HUES6 (cell line): ENCODE results near the gene POC5.

Source experiments
- H3K27ac ChIP-seq: 2 replicates; pipeline ENCODE4 v1.7.0; 2013; ENCODE audit warnings: low read depth, mild to moderate bottlenecking, low read length, inconsistent platforms
- H3K27me3 ChIP-seq: 2 replicates; pipeline ENCODE4 v1.6.1; 2013; ENCODE audit warnings: low read length; ENCODE audit not compliant: control insufficient read depth, insufficient read depth
- H3K36me3 ChIP-seq: 2 replicates; pipeline ENCODE4 v1.6.1; 2013; ENCODE audit warnings: low read length; ENCODE audit not compliant: control insufficient read depth, insufficient read depth
- H3K4me1 ChIP-seq: 2 replicates; pipeline ENCODE4 v1.6.1; 2013; ENCODE audit warnings: low read length; ENCODE audit not compliant: control insufficient read depth, insufficient read depth
- H3K4me3 ChIP-seq: 2 replicates; pipeline ENCODE4 v1.5.1; 2013; ENCODE audit warnings: low read depth, low read length
- H3K9ac ChIP-seq: one replicate; pipeline ENCODE4 v1.6.1; 2013; ENCODE audit warnings: mild to moderate bottlenecking, low read length
- H3K9me3 ChIP-seq: 2 replicates; pipeline ENCODE4 v1.6.1; 2013; ENCODE audit warnings: low read depth, low read length; ENCODE audit not compliant: control insufficient read depth, insufficient read depth

The POC5 gene

DNA sequence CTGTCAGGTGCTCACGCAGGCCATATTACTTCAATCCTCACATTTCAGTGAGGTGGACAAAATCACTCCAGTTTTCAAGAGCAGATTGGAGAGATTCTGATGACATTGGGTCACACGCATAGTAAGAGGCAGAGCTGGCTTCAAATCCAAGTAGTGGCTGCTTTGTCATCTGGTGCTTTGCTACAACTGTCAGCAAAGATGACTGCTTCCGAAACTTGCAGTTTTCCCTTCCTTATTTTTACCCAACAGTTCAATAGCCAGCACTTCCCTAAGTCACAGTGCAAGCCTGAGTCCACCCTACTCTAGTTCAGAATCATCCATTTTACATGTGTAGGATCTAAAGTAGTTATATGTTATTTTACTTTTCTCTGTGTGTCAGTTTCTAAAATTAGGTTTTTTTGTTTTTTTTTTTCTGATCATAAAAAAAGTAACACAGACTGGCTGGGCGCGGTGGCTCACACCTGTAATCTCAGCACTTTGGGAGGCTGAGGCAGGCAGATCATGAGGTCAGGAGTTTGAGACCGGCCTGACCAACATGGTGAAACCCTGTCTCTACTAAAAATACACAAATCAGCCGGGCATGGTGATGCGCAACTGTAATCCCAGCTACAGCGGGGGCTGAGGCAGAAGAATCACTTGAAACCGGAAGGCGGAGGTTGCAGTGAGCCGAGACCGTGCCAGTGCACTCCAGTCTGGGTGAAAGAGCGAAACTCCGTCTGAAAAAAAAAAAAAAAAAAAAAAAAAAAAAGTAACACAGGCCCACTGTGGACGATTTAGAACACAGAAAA lies 56.4 kb downstream of the POC5 start:
- no peak overlapping the region for H3K4me3 ChIP-seq
- H3K27me3 ChIP-seq = no peaks in the 10 kb centered on the region
- no peak overlapping the region for H3K27ac ChIP-seq
- H3K4me1 ChIP-seq = peaks cover 20% of the 10 kb centered on the region; the same call in 1 of the 2 replicates
- H3K9ac ChIP-seq = no peak overlapping the region
- no peaks in the 10 kb centered on the region for H3K36me3 ChIP-seq
- H3K9me3 ChIP-seq = no peaks in the 10 kb centered on the region

DNA sequence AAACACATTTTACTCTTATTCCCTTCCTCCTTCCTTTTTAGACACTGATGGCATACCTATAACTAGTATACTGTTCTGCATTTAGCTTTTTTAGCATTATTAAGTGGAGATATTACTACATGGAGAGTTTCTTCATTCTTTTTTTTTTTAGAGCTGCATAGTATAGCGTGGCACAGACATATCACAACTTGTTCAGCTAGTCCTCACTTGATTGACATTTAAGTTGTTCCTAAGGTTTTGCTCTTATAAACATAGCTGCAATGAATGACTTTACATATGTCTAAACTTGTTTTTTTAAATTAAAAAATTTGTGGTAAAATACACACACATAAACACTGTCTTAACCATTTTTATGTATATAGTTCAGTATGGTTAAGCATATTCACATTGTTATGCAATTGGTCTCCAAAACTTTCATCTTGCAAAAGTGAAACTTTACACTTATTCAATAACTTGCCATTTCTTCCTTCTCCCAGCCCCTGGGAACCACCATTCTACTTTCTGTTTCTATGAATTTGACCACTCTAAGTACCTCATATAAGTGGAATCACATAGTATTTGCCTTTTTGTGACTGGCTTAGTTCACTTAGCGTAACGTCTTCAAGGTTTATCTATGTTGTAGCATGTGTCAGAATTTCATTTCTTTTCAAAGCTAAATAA lies 57.3 kb downstream of the POC5 start:
- Histone ChIP-seq H3K9me3 (no peaks in the 10 kb centered on the region), H3K9ac (no peak overlapping the region), H3K4me1 (peaks cover 28% of the 10 kb centered on the region; the same call in 1 of the 2 replicates), H3K36me3 (no peaks in the 10 kb centered on the region), H3K4me3 (no peak overlapping the region), H3K27ac (no peak overlapping the region), H3K27me3 (no peaks in the 10 kb centered on the region)

DNA sequence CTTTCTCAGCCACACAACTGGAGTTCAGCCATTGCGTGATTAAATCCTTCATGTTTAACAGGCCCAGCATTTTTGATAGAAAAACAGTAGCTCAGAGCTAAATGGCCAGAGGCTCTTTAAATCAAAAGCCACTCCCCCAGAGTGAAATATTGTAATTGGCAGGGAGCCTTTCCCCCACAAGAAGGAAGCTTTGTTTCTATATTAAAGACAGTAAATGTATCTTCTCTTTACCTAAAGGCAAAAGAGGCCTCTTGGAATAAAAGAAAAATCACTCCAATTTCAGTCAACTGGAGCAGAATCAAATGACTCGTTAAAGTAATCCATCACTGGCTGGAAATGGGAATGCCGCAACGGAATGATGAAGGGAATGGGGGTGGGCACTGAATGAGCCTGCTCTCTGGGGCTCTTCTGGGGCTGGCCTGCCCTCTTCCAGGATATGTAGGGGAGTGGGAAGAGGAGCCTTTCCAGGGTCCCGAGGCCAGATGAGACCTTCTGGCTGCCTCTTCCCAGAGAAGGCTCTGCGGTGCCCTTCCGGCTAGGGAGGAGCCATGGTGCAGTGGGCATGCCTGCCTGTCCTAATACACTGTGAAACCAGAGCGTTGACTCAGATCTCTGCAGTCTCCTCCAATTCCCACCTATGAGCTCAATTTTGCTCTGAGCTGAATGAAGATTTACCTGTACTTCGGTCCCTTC lies 60.8 kb downstream of the POC5 start:
- Histone ChIP-seq H3K4me3 (no peak overlapping the region), H3K9ac (no peak overlapping the region), H3K27me3 (no peaks in the 10 kb centered on the region), H3K27ac (no peak overlapping the region), H3K36me3 (no peaks in the 10 kb centered on the region), H3K9me3 (no peaks in the 10 kb centered on the region), H3K4me1 (peaks cover 22% of the 10 kb centered on the region; the same call in 1 of the 2 replicates)

DNA sequence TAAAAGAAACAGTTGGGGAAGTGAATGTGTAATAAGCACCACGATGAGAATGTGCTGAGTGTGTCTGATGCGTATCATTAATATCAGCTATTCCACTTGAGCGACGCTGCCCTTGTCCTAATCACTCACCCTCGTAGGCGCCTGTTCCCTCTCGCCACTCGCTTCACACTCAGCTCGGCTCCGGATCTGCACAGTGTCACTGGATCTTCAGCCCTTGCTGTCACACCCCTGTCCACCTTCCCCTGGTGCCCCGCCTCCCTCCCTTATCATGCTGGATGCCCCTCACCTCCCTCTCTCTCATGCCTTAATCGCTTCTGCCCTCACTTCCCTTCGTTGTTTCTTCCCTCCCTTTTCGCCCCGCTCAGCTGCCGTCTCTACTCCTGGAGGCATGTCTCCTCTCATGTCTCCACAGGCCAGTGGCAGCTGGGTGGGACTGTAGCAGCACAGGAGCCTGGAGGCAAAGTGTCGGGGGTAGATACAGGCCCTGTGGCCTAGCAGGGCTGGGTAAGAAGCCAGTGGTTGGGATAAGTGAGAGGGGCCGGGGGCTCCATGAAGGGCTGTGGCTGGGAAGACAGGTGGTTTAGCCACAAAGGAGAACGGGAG lies 62.4 kb downstream of the POC5 start:
- no peak overlapping the region for H3K27ac ChIP-seq
- no peaks in the 10 kb centered on the region for H3K36me3 ChIP-seq
- no peaks in the 10 kb centered on the region for H3K9me3 ChIP-seq
- H3K4me3 ChIP-seq = no peak overlapping the region
- peaks cover 20% of the 10 kb centered on the region; the same call in 1 of the 2 replicates for H3K4me1 ChIP-seq
- H3K27me3 ChIP-seq = no peaks in the 10 kb centered on the region
- H3K9ac ChIP-seq = no peak overlapping the region

DNA sequence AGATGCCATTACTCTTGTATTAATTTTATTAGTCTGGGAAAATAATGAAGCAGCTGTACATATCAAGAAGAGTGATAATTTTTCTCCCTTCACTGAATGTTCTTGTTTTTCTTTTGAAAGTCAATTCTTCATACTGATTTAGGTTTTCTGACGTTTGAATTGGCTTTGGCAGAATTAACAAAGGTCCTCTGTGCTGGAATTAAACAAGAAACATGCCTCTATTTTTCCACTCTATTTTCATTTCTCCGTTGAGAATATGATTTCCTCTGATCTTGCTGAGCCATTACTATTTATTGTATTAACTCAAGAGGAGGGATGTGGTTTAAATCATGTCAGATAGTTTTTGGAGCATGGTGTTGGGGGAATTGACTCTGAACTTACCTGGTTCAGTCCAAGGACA lies 63.7 kb downstream of the POC5 start:
- Histone ChIP-seq H3K9me3 (no peaks in the 10 kb centered on the region), H3K36me3 (no peaks in the 10 kb centered on the region), H3K27ac (no peak overlapping the region), H3K27me3 (no peaks in the 10 kb centered on the region), H3K9ac (no peak overlapping the region), H3K4me3 (no peak overlapping the region), H3K4me1 (peaks cover 20% of the 10 kb centered on the region; the same call in 1 of the 2 replicates)

DNA sequence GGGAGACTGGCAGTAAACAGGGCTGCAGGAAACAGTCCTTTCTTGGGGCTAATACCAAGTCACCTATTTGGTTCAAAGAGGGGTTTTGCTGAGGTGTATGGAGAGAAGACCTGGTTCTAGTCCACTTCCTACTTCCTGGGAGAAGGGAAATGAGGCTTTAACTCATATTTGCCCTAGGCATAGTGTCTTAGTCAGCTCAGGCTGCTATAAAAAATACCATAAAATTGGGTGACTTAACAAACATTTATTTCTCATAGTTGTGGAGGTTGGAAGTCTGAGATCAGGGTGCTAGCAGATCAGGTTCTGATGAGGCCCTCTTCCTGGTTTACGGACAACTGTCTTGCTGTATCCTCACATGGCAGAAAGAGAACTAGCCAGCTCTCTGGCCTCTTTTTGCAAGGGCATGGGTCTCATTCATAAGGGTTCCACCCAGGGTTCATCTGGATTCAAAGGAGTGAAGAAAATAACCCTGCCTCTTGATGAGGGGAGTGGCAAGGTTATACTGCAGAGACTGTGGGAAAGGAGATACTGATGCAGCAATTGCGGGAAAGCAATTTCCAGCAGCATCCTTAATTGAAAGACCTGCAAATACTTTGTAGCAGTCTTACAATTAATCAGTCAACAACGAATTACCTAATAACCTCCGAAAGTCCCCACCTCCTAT lies 65.5 kb downstream of the POC5 start:
- H3K4me1 ChIP-seq = peaks cover 18% of the 10 kb centered on the region; the same call in 1 of the 2 replicates
- H3K27ac ChIP-seq = no peak overlapping the region
- H3K9me3 ChIP-seq = no peaks in the 10 kb centered on the region
- H3K27me3 ChIP-seq = no peaks in the 10 kb centered on the region
- no peak overlapping the region for H3K4me3 ChIP-seq
- H3K36me3 ChIP-seq = no peaks in the 10 kb centered on the region
- H3K9ac ChIP-seq = no peak overlapping the region

DNA sequence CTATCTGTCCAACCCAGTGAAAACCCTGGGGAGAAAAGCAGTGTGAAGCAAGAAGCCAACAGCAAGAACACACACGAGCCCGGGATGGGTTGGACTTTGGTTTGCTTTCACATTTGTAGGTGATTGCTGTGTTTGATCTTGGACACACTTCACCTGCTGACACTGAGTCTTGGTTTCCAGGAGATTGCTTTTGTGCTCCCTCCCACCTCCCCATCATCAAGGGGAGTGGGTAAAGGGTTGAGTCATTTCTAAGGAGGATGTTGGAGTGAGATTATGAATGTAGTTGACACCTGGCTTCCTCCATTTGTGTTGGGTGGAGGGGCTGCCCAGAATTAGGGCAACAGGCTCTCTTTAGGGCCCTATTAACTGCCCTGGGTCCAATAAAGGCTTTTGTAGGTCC lies 68.5 kb downstream of the POC5 start:
- H3K9me3 ChIP-seq = no peaks in the 10 kb centered on the region
- no peak overlapping the region for H3K27ac ChIP-seq
- H3K4me3 ChIP-seq = no peak overlapping the region
- H3K4me1 ChIP-seq = no peaks in the 10 kb centered on the region
- no peaks in the 10 kb centered on the region for H3K36me3 ChIP-seq
- no peak overlapping the region for H3K9ac ChIP-seq
- H3K27me3 ChIP-seq = no peaks in the 10 kb centered on the region

DNA sequence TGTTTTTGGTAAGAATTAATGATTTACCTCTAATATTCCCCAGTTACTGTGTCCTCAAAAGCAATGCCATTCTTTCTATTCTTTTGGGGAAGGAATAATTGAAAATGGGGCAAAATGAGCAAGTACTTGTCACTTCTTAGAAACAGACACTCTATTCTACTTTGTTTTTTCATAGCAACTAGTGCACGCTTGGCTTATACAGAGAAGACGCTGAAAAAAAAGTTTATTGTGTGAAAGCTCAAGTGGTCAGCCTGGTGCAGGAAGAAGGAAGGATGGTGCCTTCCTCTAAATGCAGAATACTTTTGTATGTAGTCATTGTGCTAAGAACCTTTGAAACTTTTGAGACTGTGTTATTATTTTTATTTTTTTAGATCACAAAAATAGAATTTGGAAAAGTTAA lies 76.4 kb downstream of the POC5 start:
- H3K27me3 ChIP-seq = no peaks in the 10 kb centered on the region
- H3K9ac ChIP-seq = no peak overlapping the region
- no peaks in the 10 kb centered on the region for H3K9me3 ChIP-seq
- no peaks in the 10 kb centered on the region for H3K4me1 ChIP-seq
- H3K27ac ChIP-seq = no peak overlapping the region
- no peaks in the 10 kb centered on the region for H3K36me3 ChIP-seq
- no peak overlapping the region for H3K4me3 ChIP-seq

DNA sequence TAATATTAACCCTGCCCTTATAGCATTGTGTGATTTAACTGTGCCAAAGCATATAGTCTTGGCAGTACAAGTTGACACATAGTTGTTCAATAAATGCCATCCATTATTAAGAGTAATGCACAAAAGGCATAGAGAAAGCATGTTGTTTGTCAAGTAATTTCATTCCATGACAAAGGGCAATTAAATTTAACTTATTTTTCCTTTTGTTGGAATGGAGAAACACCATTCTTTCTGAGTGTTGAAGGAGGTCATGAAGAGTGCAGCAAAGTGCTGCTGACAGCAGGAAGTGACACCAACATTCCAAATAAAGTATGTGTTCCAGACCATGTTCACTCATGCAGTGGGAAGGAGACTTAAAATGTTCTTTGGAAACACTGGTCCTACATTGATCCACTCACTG lies 76.8 kb downstream of the POC5 start:
- no peak overlapping the region for H3K9ac ChIP-seq
- no peaks in the 10 kb centered on the region for H3K4me1 ChIP-seq
- no peaks in the 10 kb centered on the region for H3K36me3 ChIP-seq
- no peaks in the 10 kb centered on the region for H3K27me3 ChIP-seq
- H3K27ac ChIP-seq = no peak overlapping the region
- no peaks in the 10 kb centered on the region for H3K9me3 ChIP-seq
- no peak overlapping the region for H3K4me3 ChIP-seq

DNA sequence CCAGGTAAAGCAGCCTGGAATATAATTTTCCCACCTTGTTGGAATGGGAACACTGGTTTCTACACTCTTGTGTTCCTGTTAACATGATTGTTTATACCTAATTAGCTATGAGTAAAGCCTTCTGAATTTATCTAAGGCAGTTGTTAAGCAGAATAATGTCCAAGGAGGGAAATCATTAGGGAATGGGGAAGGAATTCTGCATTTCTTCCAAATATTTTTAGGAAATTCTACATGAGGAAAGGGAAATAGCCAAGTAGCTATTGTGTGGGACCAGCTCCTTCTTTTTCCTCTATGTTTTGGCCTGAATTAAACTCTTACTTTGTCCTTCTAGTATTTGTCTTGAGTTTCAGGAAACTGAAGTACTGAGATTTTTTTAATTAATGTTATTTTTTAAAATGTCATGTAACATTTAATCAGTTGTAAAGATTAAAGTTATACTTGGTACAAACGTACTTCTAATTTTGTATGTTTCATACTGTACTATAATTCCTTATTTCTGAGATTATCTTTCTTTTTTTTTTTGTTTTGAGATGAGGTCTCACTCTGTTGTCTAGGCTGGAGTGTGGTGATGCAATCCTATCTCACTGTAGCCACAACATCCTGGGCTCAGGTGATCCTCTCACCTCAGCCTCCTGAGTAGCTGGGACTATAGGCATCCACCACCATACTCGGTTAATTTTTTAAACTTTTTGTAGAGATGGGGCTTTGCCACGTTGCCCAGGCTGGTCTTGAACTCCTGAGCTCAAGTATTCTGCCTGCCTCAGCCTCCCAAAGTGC lies 77.5 kb downstream of the POC5 start:
- Histone ChIP-seq H3K9me3 (no peaks in the 10 kb centered on the region), H3K27ac (no peak overlapping the region), H3K4me1 (no peaks in the 10 kb centered on the region), H3K9ac (no peak overlapping the region), H3K36me3 (no peaks in the 10 kb centered on the region), H3K27me3 (no peaks in the 10 kb centered on the region), H3K4me3 (no peak overlapping the region)
